ENCODE results near the gene GNS.

GNS gene

GRCh38 chr12:64718649-64719048 is 40.6 kb downstream of the GNS start:
- H4K91ac ChIP-seq (ENCODE audit: low read depth, low read length, poor library complexity) = no peak overlapping the region
- WGBS, 2 donors (ENCODE audit: extremely low coverage in 2 of 2, insufficient read length in 2 of 2, insufficient replicate concordance in 1 of 2) = no CpG with 5 or more reads among the region's 1 CpG

GRCh38 chr12:64716839-64717455 is 42.3 kb downstream of the GNS start:
- peaks cover 12 to 75% of the 10 kb centered on the region in 2 donors for H3K36me3 ChIP-seq (replicated peaks in 1 of 2; ENCODE audit: control insufficient read depth in 2 of 2, insufficient read depth in 2 of 2, low read length in 2 of 2)
- no peak overlapping the region for H3K18ac ChIP-seq (ENCODE audit: low read length)
- no peak overlapping the region for H4K8ac ChIP-seq (ENCODE audit: low read depth, low read length)
- DNase-seq (ENCODE audit: low spot score) = no peak
- no peaks in the 10 kb centered on the region for H3K9me3 ChIP-seq (replicated peaks in 1 of 2; ENCODE audit: control insufficient read depth in 2 of 2, insufficient read depth in 1 of 2, low read depth in 1 of 2, low read length in 2 of 2)
- no peak overlapping the region for H3K23ac ChIP-seq (ENCODE audit: low read depth, low read length, poor library complexity)
- no peak overlapping the region for H2AFZ ChIP-seq (ENCODE audit: low read length)
- H2BK5ac ChIP-seq (ENCODE audit: low read length) = no peak overlapping the region
- H3K9ac ChIP-seq (ENCODE audit: low read depth, low read length, poor library complexity) = no peak overlapping the region
- H2AK5ac ChIP-seq (ENCODE audit: low read depth, low read length) = no peak overlapping the region
- no peak overlapping the region for H3K4ac ChIP-seq (ENCODE audit: low read length)
- no peak overlapping the region for H3K4me3 ChIP-seq (ENCODE audit: low read length in 2 of 2)
- H3K14ac ChIP-seq (ENCODE audit: low read length) = no peak overlapping the region
- H3K4me2 ChIP-seq (ENCODE audit: insufficient read depth, low read length, poor library complexity, severe bottlenecking) = no peak overlapping the region
- H3K79me1 ChIP-seq (ENCODE audit: low read depth, low read length) = no peaks in the 10 kb centered on the region
- no peak overlapping the region for H3K27ac ChIP-seq (replicated peaks; ENCODE audit: low read length)
- no peak overlapping the region for H2BK12ac ChIP-seq (ENCODE audit: low read length)
- H3K4me1 ChIP-seq (ENCODE audit: control insufficient read depth in 2 of 2, insufficient read depth in 1 of 2, low read depth in 1 of 2, low read length in 2 of 2) = no peaks in the 10 kb centered on the region
- WGBS, 2 donors (ENCODE audit: extremely low coverage in 2 of 2, insufficient read length in 2 of 2, insufficient replicate concordance in 1 of 2) = no CpG with 5 or more reads among the region's 6 CpGs
- H2BK120ac ChIP-seq (ENCODE audit: low read depth, low read length) = no peak overlapping the region
- H4K91ac ChIP-seq (ENCODE audit: low read depth, low read length, poor library complexity) = no peak overlapping the region
- no peaks in the 10 kb centered on the region for H3K27me3 ChIP-seq (ENCODE audit: control insufficient read depth in 3 of 3, insufficient read depth in 3 of 3, low read depth in 1 of 3, low read length in 3 of 3)
- no peak overlapping the region for H2BK15ac ChIP-seq (ENCODE audit: low read length)

More at GRCh38 chr12:64718649-64719048, 40.6 kb downstream of the GNS start:
- H3K4ac ChIP-seq (ENCODE audit: low read length) = no peak overlapping the region
- H3K27me3 ChIP-seq (ENCODE audit: control insufficient read depth in 3 of 3, insufficient read depth in 3 of 3, low read depth in 1 of 3, low read length in 3 of 3) = no peaks in the 10 kb centered on the region
- H3K4me1 ChIP-seq (ENCODE audit: control insufficient read depth in 2 of 2, insufficient read depth in 1 of 2, low read depth in 1 of 2, low read length in 2 of 2) = no peaks in the 10 kb centered on the region
- no peak overlapping the region for H4K8ac ChIP-seq (ENCODE audit: low read depth, low read length)
- peaks cover 16 to 87% of the 10 kb centered on the region in 2 donors for H3K36me3 ChIP-seq (replicated peaks in 1 of 2; ENCODE audit: control insufficient read depth in 2 of 2, insufficient read depth in 2 of 2, low read length in 2 of 2)
- H2AK5ac ChIP-seq (ENCODE audit: low read depth, low read length) = no peak overlapping the region
- H2AFZ ChIP-seq (ENCODE audit: low read length) = no peak overlapping the region
- no peak overlapping the region for H2BK5ac ChIP-seq (ENCODE audit: low read length)
- H2BK120ac ChIP-seq (ENCODE audit: low read depth, low read length) = no peak overlapping the region
- H3K23ac ChIP-seq (ENCODE audit: low read depth, low read length, poor library complexity) = no peak overlapping the region
- no peak overlapping the region for H3K14ac ChIP-seq (ENCODE audit: low read length)
- H3K79me1 ChIP-seq (ENCODE audit: low read depth, low read length) = no peaks in the 10 kb centered on the region
- H3K9me3 ChIP-seq (replicated peaks in 1 of 2; ENCODE audit: control insufficient read depth in 2 of 2, insufficient read depth in 1 of 2, low read depth in 1 of 2, low read length in 2 of 2) = no peaks in the 10 kb centered on the region
- H2BK15ac ChIP-seq (ENCODE audit: low read length) = no peak overlapping the region
- no peak overlapping the region for H2BK12ac ChIP-seq (ENCODE audit: low read length)
- no peak overlapping the region for H3K9ac ChIP-seq (ENCODE audit: low read depth, low read length, poor library complexity)
- no peak overlapping the region for H3K4me2 ChIP-seq (ENCODE audit: insufficient read depth, low read length, poor library complexity, severe bottlenecking)
- no peak overlapping the region for H3K4me3 ChIP-seq (ENCODE audit: low read length in 2 of 2)
- no peak overlapping the region for H3K27ac ChIP-seq (replicated peaks; ENCODE audit: low read length)
- no peak overlapping the region for H3K18ac ChIP-seq (ENCODE audit: low read length)
- DNase-seq (ENCODE audit: low spot score) = no peak

DNA sequence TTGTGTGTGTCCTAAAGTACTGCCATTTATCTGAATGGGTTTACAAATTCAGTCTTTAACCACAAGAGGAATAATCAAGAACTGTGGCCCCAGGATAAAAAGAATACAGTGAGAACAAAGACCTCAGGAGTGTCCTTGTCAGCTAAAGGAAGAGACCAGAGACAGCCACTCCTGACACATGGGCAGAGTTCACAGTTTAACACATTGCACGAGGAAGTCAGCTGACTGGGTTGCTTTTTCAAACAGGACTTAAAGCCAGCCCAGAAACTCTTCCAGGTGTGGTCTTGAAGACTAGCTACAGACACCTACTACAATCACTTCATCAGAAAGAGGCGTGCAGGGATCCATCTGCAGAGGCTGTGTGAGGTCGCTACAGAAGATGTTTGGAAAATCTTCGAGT is 42.8 kb downstream of the GNS start:
- no peak overlapping the region for H3K23ac ChIP-seq (ENCODE audit: low read depth, low read length, poor library complexity)
- no peaks in the 10 kb centered on the region for H3K4me1 ChIP-seq (ENCODE audit: control insufficient read depth in 2 of 2, insufficient read depth in 1 of 2, low read depth in 1 of 2, low read length in 2 of 2)
- no peak overlapping the region for H3K27ac ChIP-seq (replicated peaks; ENCODE audit: low read length)
- H3K9ac ChIP-seq (ENCODE audit: low read depth, low read length, poor library complexity) = no peak overlapping the region
- H3K79me1 ChIP-seq (ENCODE audit: low read depth, low read length) = no peaks in the 10 kb centered on the region
- no peaks in the 10 kb centered on the region for H3K9me3 ChIP-seq (replicated peaks in 1 of 2; ENCODE audit: control insufficient read depth in 2 of 2, insufficient read depth in 1 of 2, low read depth in 1 of 2, low read length in 2 of 2)
- H4K8ac ChIP-seq (ENCODE audit: low read depth, low read length) = no peak overlapping the region
- no peak overlapping the region for H2AK5ac ChIP-seq (ENCODE audit: low read depth, low read length)
- no peaks in the 10 kb centered on the region for H3K27me3 ChIP-seq (ENCODE audit: control insufficient read depth in 3 of 3, insufficient read depth in 3 of 3, low read depth in 1 of 3, low read length in 3 of 3)
- no peak for DNase-seq (ENCODE audit: low spot score)
- peaks cover 9 to 69% of the 10 kb centered on the region in 2 donors for H3K36me3 ChIP-seq (replicated peaks in 1 of 2; ENCODE audit: control insufficient read depth in 2 of 2, insufficient read depth in 2 of 2, low read length in 2 of 2)
- no peak overlapping the region for H2AFZ ChIP-seq (ENCODE audit: low read length)
- H2BK12ac ChIP-seq (ENCODE audit: low read length) = no peak overlapping the region
- H2BK5ac ChIP-seq (ENCODE audit: low read length) = no peak overlapping the region
- no CpG with 5 or more reads among the region's 4 CpGs for WGBS, 2 donors (ENCODE audit: extremely low coverage in 2 of 2, insufficient read length in 2 of 2, insufficient replicate concordance in 1 of 2)
- no peak overlapping the region for H2BK15ac ChIP-seq (ENCODE audit: low read length)
- no peak overlapping the region for H3K4ac ChIP-seq (ENCODE audit: low read length)
- no peak overlapping the region for H3K18ac ChIP-seq (ENCODE audit: low read length)
- no peak overlapping the region for H4K91ac ChIP-seq (ENCODE audit: low read depth, low read length, poor library complexity)
- no peak overlapping the region for H3K14ac ChIP-seq (ENCODE audit: low read length)
- H2BK120ac ChIP-seq (ENCODE audit: low read depth, low read length) = no peak overlapping the region
- H3K4me3 ChIP-seq (ENCODE audit: low read length in 2 of 2) = no peak overlapping the region
- no peak overlapping the region for H3K4me2 ChIP-seq (ENCODE audit: insufficient read depth, low read length, poor library complexity, severe bottlenecking)

DNA sequence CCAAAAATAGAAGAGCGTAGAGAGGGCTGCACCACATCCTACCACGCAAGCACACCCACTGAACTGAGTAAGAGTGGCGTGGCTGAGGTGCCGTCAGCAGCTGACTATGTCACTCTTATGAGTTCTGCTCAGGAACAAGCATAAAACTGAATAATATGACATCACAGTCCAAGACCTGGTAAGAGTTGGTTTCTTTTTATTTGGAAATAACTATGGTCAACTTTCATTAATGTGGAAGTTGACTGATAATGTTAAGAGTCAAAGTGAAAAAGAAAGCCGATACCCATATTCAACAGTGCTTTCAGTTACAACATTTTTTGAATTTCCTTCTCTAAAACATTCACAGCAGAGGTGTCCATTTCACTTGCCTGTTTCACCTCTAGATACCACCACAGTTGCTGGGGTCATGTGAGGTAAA is 44.6 kb downstream of the GNS start:
- Histone ChIP-seq H2BK15ac (ENCODE audit: low read length) (no peak overlapping the region), H3K23ac (ENCODE audit: low read depth, low read length, poor library complexity) (no peak overlapping the region), H3K9ac (ENCODE audit: low read depth, low read length, poor library complexity) (no peak overlapping the region), H4K8ac (ENCODE audit: low read depth, low read length) (no peak overlapping the region), H3K4me3 (ENCODE audit: low read length in 2 of 2) (no peak overlapping the region), H3K4me1 (ENCODE audit: control insufficient read depth in 2 of 2, insufficient read depth in 1 of 2, low read depth in 1 of 2, low read length in 2 of 2) (no peaks in the 10 kb centered on the region), H2AK5ac (ENCODE audit: low read depth, low read length) (no peak overlapping the region), H3K27ac (replicated peaks; ENCODE audit: low read length) (no peak overlapping the region), H3K14ac (ENCODE audit: low read length) (no peak overlapping the region), H3K36me3 (replicated peaks in 1 of 2; ENCODE audit: control insufficient read depth in 2 of 2, insufficient read depth in 2 of 2, low read length in 2 of 2) (peaks cover 4 to 51% of the 10 kb centered on the region in 2 donors), H3K18ac (ENCODE audit: low read length) (no peak overlapping the region), H2AFZ (ENCODE audit: low read length) (no peak overlapping the region), H2BK5ac (ENCODE audit: low read length) (no peak overlapping the region), H2BK120ac (ENCODE audit: low read depth, low read length) (no peak overlapping the region), H3K4me2 (ENCODE audit: insufficient read depth, low read length, poor library complexity, severe bottlenecking) (no peak overlapping the region), H3K27me3 (ENCODE audit: control insufficient read depth in 3 of 3, insufficient read depth in 3 of 3, low read depth in 1 of 3, low read length in 3 of 3) (no peaks in the 10 kb centered on the region), H3K4ac (ENCODE audit: low read length) (no peak overlapping the region), H4K91ac (ENCODE audit: low read depth, low read length, poor library complexity) (no peak overlapping the region), H2BK12ac (ENCODE audit: low read length) (no peak overlapping the region), H3K79me1 (ENCODE audit: low read depth, low read length) (no peaks in the 10 kb centered on the region), H3K9me3 (replicated peaks in 1 of 2; ENCODE audit: control insufficient read depth in 2 of 2, insufficient read depth in 1 of 2, low read depth in 1 of 2, low read length in 2 of 2) (no peaks in the 10 kb centered on the region)
- DNase-seq (ENCODE audit: low spot score) = no peak
- WGBS, 2 donors (ENCODE audit: extremely low coverage in 2 of 2, insufficient read length in 2 of 2, insufficient replicate concordance in 1 of 2) = no CpG with 5 or more reads among the region's 5 CpGs
